PC-9 (cell line): ENCODE results near the gene TSC22D3. TPM values are rescaled to one million over a fixed set of nuclear protein-coding genes. Genes with fewer than 3 reads are reported as not detected.

ENCODE experiments used
- BruUV-seq: library from RNA; stranded (reverse); fragments of 400-500 nt; replicated peaks from 2 replicates; lab custom pipeline; 2021; lab: Mats Ljungman, UMichigan
- CTCF ChIA-PET: fragments of 300-600 bp; sonication (Branson Sonifier 250); formaldehyde crosslinking; loops from one replicate; lab custom pipeline; 2022; ENCODE audit warnings: antibody characterized with exemption; lab: Charles Lee
- POLR2A ChIA-PET: fragments of 300-600 bp; sonication (Branson Sonifier 250); formaldehyde crosslinking; loops from one replicate; lab custom pipeline; 2022; ENCODE audit warnings: antibody characterized with exemption; ENCODE audit not compliant: unreplicated experiment; lab: Charles Lee
- DNase-seq, 2 experiments: peaks; one replicate each; pipeline versions ENCODE4 v3.0.0 to v3.0.0-alpha.2; 2015 to 2022; ENCODE audit warnings: mixed read lengths in 1 of 2
- H2AFZ ChIP-seq: fragments of 200-600 bp; sonication (generic); 2 replicates; pipeline ENCODE4 v1.8.1; 2017; ENCODE audit warnings: antibody characterized with exemption
- H3F3A ChIP-seq: fragments of 200-600 bp; sonication (generic); 2 replicates; pipeline ENCODE4 v1.8.1; 2017; ENCODE audit warnings: antibody characterized with exemption, mild to moderate bottlenecking, low read depth; ENCODE audit not compliant: insufficient read depth
- H3K27ac ChIP-seq: fragments of 200-600 bp; sonication (generic); 2 replicates; pipeline ENCODE4 v1.6.1; 2016; ENCODE audit warnings: mixed run types
- H3K27me3 ChIP-seq: fragments of 200-600 bp; sonication (generic); 2 replicates; pipeline ENCODE4 v1.6.1; 2016; ENCODE audit warnings: low read depth, mixed run types; ENCODE audit not compliant: insufficient read depth
- H3K36me3 ChIP-seq: fragments of 200-600 bp; sonication (generic); 2 replicates; pipeline ENCODE4 v1.6.1; 2016; ENCODE audit warnings: low read depth, mixed run types
- H3K4me1 ChIP-seq: fragments of 200-600 bp; sonication (generic); replicated peaks from 2 replicates; pipeline ENCODE4 v1.6.1; 2016; ENCODE audit warnings: mixed run types; ENCODE audit not compliant: insufficient read depth
- H3K4me2 ChIP-seq: fragments of 200-600 bp; sonication (generic); 2 replicates; pipeline ENCODE4 v1.6.1; 2017; ENCODE audit warnings: mixed run types
- H3K4me3 ChIP-seq: fragments of 200-600 bp; sonication (generic); 2 replicates; pipeline ENCODE4 v1.6.1; 2016; ENCODE audit warnings: mixed run types
- H3K79me2 ChIP-seq: fragments of 200-600 bp; sonication (generic); 2 replicates; pipeline ENCODE4 v1.6.1; 2017; ENCODE audit warnings: low read depth, mixed run types
- H3K9me2 ChIP-seq: fragments of 200-600 bp; sonication (generic); 2 replicates; pipeline ENCODE4 v1.8.1; 2017; ENCODE audit warnings: mild to moderate bottlenecking; ENCODE audit not compliant: insufficient read depth
- H3K9me3 ChIP-seq: fragments of 200-600 bp; sonication (generic); 2 replicates; pipeline ENCODE4 v1.8.1; 2016; ENCODE audit warnings: low read depth; ENCODE audit not compliant: insufficient read depth
- H4K20me1 ChIP-seq: fragments of 200-600 bp; sonication (generic); 2 replicates; pipeline ENCODE4 v1.8.1; 2017; ENCODE audit not compliant: insufficient read depth
- EZH2 ChIP-seq: fragments of 200-600 bp; sonication (generic); IDR thresholded peaks from 2 replicates; pipeline ENCODE4 v1.8.0; 2017; ENCODE audit warnings: antibody characterized with exemption, low read depth
- intact Hi-C: fragments of 100-400 bp; cut with micrococcal nuclease; formaldehyde crosslinking; loops from one replicate; pipeline ENCODE4 v1.10.0; 2022; ENCODE audit not compliant: unreplicated experiment
- total RNA-seq: library from RNA; stranded (reverse); gene quantifications from 2 replicates; pipeline ENCODE4 v1.2.3, GENCODE V29; 2021
- TF ChIP-seq, protein P1 (sequence below): fragments of 200-600 bp; sonication (generic); conservative IDR thresholded peaks from 2 replicates; pipeline ENCODE4 v1.6.1; 2017; ENCODE audit warnings: mixed run types, antibody characterized with exemption, mild to moderate bottlenecking, moderate library complexity

TSC22D3 gene
- total RNA-seq, 1 experiment from 2014 or later: 43.9 TPM

DNA sequence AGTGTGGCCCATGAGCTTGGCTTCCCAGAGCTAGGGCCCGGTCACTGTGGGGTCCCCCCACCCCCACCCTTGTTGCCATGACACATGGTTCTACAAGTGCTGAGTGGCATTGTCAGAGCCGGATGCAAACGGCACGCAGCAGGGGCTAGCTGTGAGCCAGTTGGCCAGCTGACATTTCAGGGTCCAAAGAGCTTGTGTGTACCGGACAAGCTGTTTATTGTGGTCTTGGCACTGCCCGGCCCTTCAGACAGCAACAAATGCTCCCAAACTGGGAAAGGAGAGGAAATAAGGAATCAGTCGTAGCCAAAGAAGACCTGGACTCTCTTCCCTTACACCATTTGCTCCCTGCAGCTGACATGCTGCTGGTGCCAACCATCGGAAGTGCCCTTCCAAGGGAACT is 36.8 kb downstream of the TSC22D3 start:
- Histone ChIP-seq H4K20me1 (no peaks in the 10 kb centered on the region), H3K4me2 (no peak overlapping the region), H3K27me3 (no peaks in the 10 kb centered on the region), H2AFZ (no peak overlapping the region), H3K9me3 (no peaks in the 10 kb centered on the region), H3K79me2 (no peaks in the 10 kb centered on the region), H3K4me1 (peaks cover 51% of the 10 kb centered on the region), H3K9me2 (no peaks in the 10 kb centered on the region), H3F3A (peaks cover 18% of the 10 kb centered on the region; the same call in 1 of the 2 replicates), H3K4me3 (no peak overlapping the region), H3K27ac (no peak overlapping the region), H3K36me3 (no peaks in the 10 kb centered on the region)
- TF ChIP-seq EZH2: no peak
- TF ChIP-seq, protein P1, sequence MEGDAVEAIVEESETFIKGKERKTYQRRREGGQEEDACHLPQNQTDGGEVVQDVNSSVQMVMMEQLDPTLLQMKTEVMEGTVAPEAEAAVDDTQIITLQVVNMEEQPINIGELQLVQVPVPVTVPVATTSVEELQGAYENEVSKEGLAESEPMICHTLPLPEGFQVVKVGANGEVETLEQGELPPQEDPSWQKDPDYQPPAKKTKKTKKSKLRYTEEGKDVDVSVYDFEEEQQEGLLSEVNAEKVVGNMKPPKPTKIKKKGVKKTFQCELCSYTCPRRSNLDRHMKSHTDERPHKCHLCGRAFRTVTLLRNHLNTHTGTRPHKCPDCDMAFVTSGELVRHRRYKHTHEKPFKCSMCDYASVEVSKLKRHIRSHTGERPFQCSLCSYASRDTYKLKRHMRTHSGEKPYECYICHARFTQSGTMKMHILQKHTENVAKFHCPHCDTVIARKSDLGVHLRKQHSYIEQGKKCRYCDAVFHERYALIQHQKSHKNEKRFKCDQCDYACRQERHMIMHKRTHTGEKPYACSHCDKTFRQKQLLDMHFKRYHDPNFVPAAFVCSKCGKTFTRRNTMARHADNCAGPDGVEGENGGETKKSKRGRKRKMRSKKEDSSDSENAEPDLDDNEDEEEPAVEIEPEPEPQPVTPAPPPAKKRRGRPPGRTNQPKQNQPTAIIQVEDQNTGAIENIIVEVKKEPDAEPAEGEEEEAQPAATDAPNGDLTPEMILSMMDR: no peak
- BruUV-seq: no TSS peak
- DNase-seq: no peak
- CTCF ChIA-PET: no interaction called here
- POLR2A ChIA-PET: no interaction called here
- intact Hi-C loops: no loop called here

DNA sequence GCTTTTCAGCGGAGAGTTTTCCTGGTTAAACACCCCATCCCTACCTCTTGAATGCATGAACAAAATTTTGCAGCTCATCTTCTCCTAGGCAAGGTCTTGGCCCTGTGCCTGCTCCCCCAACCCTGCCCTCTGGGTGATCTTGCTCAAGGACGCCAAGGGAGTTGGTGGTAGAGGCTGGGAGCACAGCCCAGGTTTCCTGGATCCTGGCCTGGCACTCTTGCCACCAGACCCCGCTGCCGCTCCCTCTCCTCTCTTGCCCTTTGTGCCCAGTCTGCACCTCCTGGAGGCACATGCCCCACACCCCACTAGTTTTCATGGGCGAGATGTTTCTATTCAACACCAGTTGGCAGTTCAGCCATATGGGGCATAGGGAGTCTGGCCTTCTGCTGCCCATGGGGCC is 37.3 kb downstream of the TSC22D3 start:
- ChIA-PET POLR2A (no interaction called here), CTCF (interaction anchor here (1.6 kb wide), 1 partner anchor 37 kb away, joined by 7 read pairs; the partner anchor contains the start of gene TSC22D3)
- Histone ChIP-seq H3K9me3 (no peaks in the 10 kb centered on the region), H3K4me2 (no peak overlapping the region), H2AFZ (no peak overlapping the region), H3K4me1 (peaks cover 55% of the 10 kb centered on the region), H3K9me2 (no peaks in the 10 kb centered on the region), H3K27me3 (no peaks in the 10 kb centered on the region), H3K79me2 (no peaks in the 10 kb centered on the region), H3K27ac (no peak overlapping the region), H3F3A (peaks cover 18% of the 10 kb centered on the region; the same call in 1 of the 2 replicates), H4K20me1 (no peaks in the 10 kb centered on the region), H3K4me3 (no peak overlapping the region), H3K36me3 (no peaks in the 10 kb centered on the region)
- intact Hi-C loops: no loop called here
- no TSS peak for BruUV-seq
- DNase-seq: no peak
- no peak for TF ChIP-seq EZH2
- TF ChIP-seq, protein P1: no peak

DNA sequence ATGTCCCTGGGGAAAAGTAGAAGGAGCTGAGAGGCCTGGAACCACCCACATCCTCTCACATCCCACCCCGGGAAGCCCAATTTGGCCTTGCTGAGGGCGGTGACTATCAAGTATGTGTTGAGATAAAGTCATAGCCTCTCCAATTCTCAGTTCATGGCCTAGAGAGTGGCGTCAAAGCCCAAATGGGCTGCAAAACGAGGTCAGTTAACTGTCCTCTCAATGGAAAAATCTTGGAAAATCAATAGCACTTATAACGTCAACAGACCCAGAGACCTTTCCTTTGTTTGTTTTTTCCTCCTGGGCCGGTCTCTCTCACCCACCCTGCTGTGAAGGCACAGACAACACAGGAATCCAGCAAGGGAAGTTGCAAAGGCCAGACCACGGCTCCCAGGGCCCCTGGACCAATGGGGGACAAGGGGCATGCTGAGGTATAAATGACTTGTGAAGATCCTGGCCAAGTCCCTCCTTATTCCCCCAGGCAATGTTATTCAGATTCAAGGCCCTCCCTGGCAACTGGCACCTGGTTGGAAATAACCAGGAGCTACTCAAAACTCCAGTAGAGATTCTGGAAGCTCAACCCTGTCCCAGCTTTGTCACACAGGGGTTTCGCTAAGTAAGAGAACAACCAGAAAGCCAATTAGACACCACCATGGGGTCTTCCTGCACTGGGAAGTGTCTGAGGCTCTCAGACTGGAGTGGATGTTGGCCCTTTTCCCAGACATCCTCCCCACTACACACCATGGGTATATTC is 38.6 kb downstream of the TSC22D3 start:
- H2AFZ ChIP-seq: no peak overlapping the region
- H3K4me3 ChIP-seq: no peak overlapping the region
- H3K4me2 ChIP-seq: peak overlapping the region; percentile 57
- H3K27me3 ChIP-seq: no peaks in the 10 kb centered on the region
- intact Hi-C loops: no loop called here
- H3K9me2 ChIP-seq: no peaks in the 10 kb centered on the region
- peaks cover 55% of the 10 kb centered on the region for H3K4me1 ChIP-seq
- BruUV-seq: no TSS peak
- peak overlapping the region; percentile 48 for H3K27ac ChIP-seq
- peak; percentile 80 to 91 for DNase-seq
- H3K9me3 ChIP-seq: no peaks in the 10 kb centered on the region
- POLR2A ChIA-PET: interaction anchor here (0.6 kb wide), 5 partner anchors 8 to 38 kb away, joined by 3 to 7 read pairs (median 4); no protein-coding TSS in a partner anchor
- CTCF ChIA-PET: interaction anchor here (0.6 to 1.6 kb wide), 2 partner anchors 29 to 39 kb away, joined by 3 to 7 read pairs; partner anchors contain the start of gene TSC22D3
- H3K79me2 ChIP-seq: no peaks in the 10 kb centered on the region
- TF ChIP-seq, protein P1: no peak
- no peak for TF ChIP-seq EZH2
- no peaks in the 10 kb centered on the region for H3K36me3 ChIP-seq
- H4K20me1 ChIP-seq: no peaks in the 10 kb centered on the region
- H3F3A ChIP-seq: peaks cover 25% of the 10 kb centered on the region; the same call in 1 of the 2 replicates
